ENCODE measurements around the gene TEX13D.
"Not testable (repeated sequence)": the region's sequence is repeated elsewhere in the genome, so short reads cannot be mapped to it uniquely, and the experiment has no call there.

Gene TEX13D

GRCh38 chrX:124332481-124333424, at the start of gene TEX13D:
TSS of gene TEX13D (plus strand) at chrX:124332660. CDS start at chrX:124332918, 258 bp downstream.
- no peak for DNase-seq

- no peak for DNase-seq
These were observed 43.0 kb upstream of the TEX13D start for GRCh38 chrX:124289443-124289842.

- DNase-seq: no peak
These were observed 38.6 kb upstream of the TEX13D start for GRCh38 chrX:124293810-124294209.

- DNase-seq: not testable (repeated sequence)
These were observed 33.1 kb upstream of the TEX13D start for GRCh38 chrX:124299323-124299722.

- no peak for DNase-seq
These were observed 32.1 kb upstream of the TEX13D start for GRCh38 chrX:124300405-124300804.

- no peak for DNase-seq
These were observed 25.1 kb upstream of the TEX13D start for GRCh38 chrX:124307253-124307907.

GRCh38 chrX:124325732-124326131, 6.7 kb upstream of the TEX13D start:
- DNase-seq: no peak

GRCh38 chrX:124328765-124329164, 3.7 kb upstream of the TEX13D start:
- no peak for DNase-seq

- DNase-seq: no peak
These were observed 1.4 kb downstream of the TEX13D start for GRCh38 chrX:124333862-124334261.

GRCh38 chrX:124334555-124334954, 2.1 kb downstream of the TEX13D start:
- not testable (repeated sequence) for DNase-seq

GRCh38 chrX:124335598-124335997, 3.1 kb downstream of the TEX13D start:
- DNase-seq: no peak

- no peak for DNase-seq
These were observed 5.5 kb downstream of the TEX13D start for GRCh38 chrX:124337916-124338315.

GRCh38 chrX:124338733-124339514, 6.5 kb downstream of the TEX13D start:
- DNase-seq: no peak

- DNase-seq: no peak
These were observed 9.1 kb downstream of the TEX13D start for GRCh38 chrX:124341396-124342132.

- no peak for DNase-seq
These were observed 9.9 kb downstream of the TEX13D start for GRCh38 chrX:124342174-124342867.

GRCh38 chrX:124343016-124343415, 10.6 kb downstream of the TEX13D start:
- no peak for DNase-seq

- no peak for DNase-seq
These were observed 11.8 kb downstream of the TEX13D start for GRCh38 chrX:124344246-124344645.

GRCh38 chrX:124346117-124346876, 13.8 kb downstream of the TEX13D start, which contains the start of gene SH2D1A:
TSS of gene SH2D1A (plus strand) at chrX:124346563. CDS start at chrX:124346643, 80 bp downstream.
- DNase-seq: no peak

GRCh38 chrX:124346877-124347241, 14.4 kb downstream of the TEX13D start:
- no peak for DNase-seq

GRCh38 chrX:124347242-124347641, 14.8 kb downstream of the TEX13D start:
- DNase-seq: no peak

GRCh38 chrX:124348182-124348581, 15.7 kb downstream of the TEX13D start:
- DNase-seq: no peak
